Activated naive CD8-positive, alpha-beta T cell (primary cell): ENCODE measurements around the gene ANKRA2.
"Not testable (repeated sequence)": the region's sequence is repeated elsewhere in the genome, so short reads cannot be mapped to it uniquely, and the experiment has no call there.

Experiments
- H3K27ac Mint-ChIP-seq: one replicate; pipeline ENCODE4 v1.8.0; 2021; ENCODE audit warnings: mixed read lengths
- H3K27me3 Mint-ChIP-seq: one replicate; pipeline ENCODE4 v1.8.0; 2021; ENCODE audit warnings: mixed read lengths
- H3K36me3 Mint-ChIP-seq: one replicate; pipeline ENCODE4 v1.8.0; 2021; ENCODE audit warnings: mixed read lengths
- H3K4me1 Mint-ChIP-seq: one replicate; pipeline ENCODE4 v1.8.0; 2021; ENCODE audit warnings: low read depth, mixed read lengths
- H3K4me3 Mint-ChIP-seq: one replicate; pipeline ENCODE4 v1.8.0; 2021; ENCODE audit warnings: mild to moderate bottlenecking, mixed read lengths
- H3K9me3 Mint-ChIP-seq: one replicate; pipeline ENCODE4 v1.8.0; 2021; ENCODE audit warnings: low read depth, mixed read lengths

ANKRA2 gene

GRCh38 chr5:73532195-73532594, 33.2 kb downstream of the ANKRA2 start:
- Mint-ChIP-seq H3K27me3 (peaks cover 5% of the 10 kb centered on the region), H3K27ac (no peak overlapping the region), H3K4me1 (no peaks in the 10 kb centered on the region), H3K4me3 (no peak overlapping the region), H3K36me3 (no peaks in the 10 kb centered on the region), H3K9me3 (no peaks in the 10 kb centered on the region)

- Mint-ChIP-seq H3K27me3 (peaks cover 5% of the 10 kb centered on the region), H3K4me3 (no peak overlapping the region), H3K4me1 (no peaks in the 10 kb centered on the region), H3K9me3 (no peaks in the 10 kb centered on the region), H3K36me3 (no peaks in the 10 kb centered on the region), H3K27ac (no peak overlapping the region)
Observed at GRCh38 chr5:73531356-73531755, 34.1 kb downstream of the ANKRA2 start.

GRCh38 chr5:73529081-73529480, 36.4 kb downstream of the ANKRA2 start:
- peaks cover 5% of the 10 kb centered on the region for H3K27me3 Mint-ChIP-seq

GRCh38 chr5:73528248-73528647, 37.2 kb downstream of the ANKRA2 start:
- Mint-ChIP-seq H3K27me3 (peaks cover 5% of the 10 kb centered on the region), H3K36me3 (no peaks in the 10 kb centered on the region), H3K27ac (no peak overlapping the region), H3K9me3 (no peaks in the 10 kb centered on the region), H3K4me3 (no peak overlapping the region), H3K4me1 (no peaks in the 10 kb centered on the region)

More at GRCh38 chr5:73529081-73529480, 36.4 kb downstream of the ANKRA2 start:
- no peaks in the 10 kb centered on the region for H3K4me1 Mint-ChIP-seq
- no peak overlapping the region for H3K4me3 Mint-ChIP-seq
- no peak overlapping the region for H3K27ac Mint-ChIP-seq
- H3K36me3 Mint-ChIP-seq, result no peaks in the 10 kb centered on the region
- H3K9me3 Mint-ChIP-seq, result no peaks in the 10 kb centered on the region

- H3K4me3 Mint-ChIP-seq, result no peak overlapping the region
- no peaks in the 10 kb centered on the region for H3K27me3 Mint-ChIP-seq
- no peaks in the 10 kb centered on the region for H3K9me3 Mint-ChIP-seq
- H3K36me3 Mint-ChIP-seq, result no peaks in the 10 kb centered on the region
- H3K27ac Mint-ChIP-seq, result no peak overlapping the region
- H3K4me1 Mint-ChIP-seq, result no peaks in the 10 kb centered on the region
Observed at GRCh38 chr5:73525606-73526203, 39.7 kb downstream of the ANKRA2 start.

GRCh38 chr5:73523861-73524260, 41.6 kb downstream of the ANKRA2 start:
- H3K27me3 Mint-ChIP-seq, result no peaks in the 10 kb centered on the region
- H3K9me3 Mint-ChIP-seq, result no peaks in the 10 kb centered on the region
- peaks cover 7% of the 10 kb centered on the region for H3K4me1 Mint-ChIP-seq
- H3K27ac Mint-ChIP-seq, result no peak overlapping the region
- H3K4me3 Mint-ChIP-seq, result no peak overlapping the region
- H3K36me3 Mint-ChIP-seq, result no peaks in the 10 kb centered on the region

GRCh38 chr5:73522989-73523388, 42.5 kb downstream of the ANKRA2 start:
- Mint-ChIP-seq H3K36me3 (no peaks in the 10 kb centered on the region), H3K27ac (no peak overlapping the region), H3K4me1 (peaks cover 7% of the 10 kb centered on the region), H3K27me3 (no peaks in the 10 kb centered on the region), H3K9me3 (no peaks in the 10 kb centered on the region), H3K4me3 (no peak overlapping the region)

GRCh38 chr5:73519531-73520283, 45.7 kb downstream of the ANKRA2 start:
- H3K27ac Mint-ChIP-seq, result no peak overlapping the region

GRCh38 chr5:73515232-73515631, 50.2 kb downstream of the ANKRA2 start:
- no peak overlapping the region for H3K4me3 Mint-ChIP-seq
- H3K27me3 Mint-ChIP-seq, result no peaks in the 10 kb centered on the region
- H3K36me3 Mint-ChIP-seq, result no peaks in the 10 kb centered on the region
- peaks cover 7% of the 10 kb centered on the region for H3K4me1 Mint-ChIP-seq
- H3K27ac Mint-ChIP-seq, result no peak overlapping the region
- no peaks in the 10 kb centered on the region for H3K9me3 Mint-ChIP-seq

More at GRCh38 chr5:73519531-73520283, 45.7 kb downstream of the ANKRA2 start:
- Mint-ChIP-seq H3K36me3 (no peaks in the 10 kb centered on the region), H3K9me3 (no peaks in the 10 kb centered on the region), H3K27me3 (no peaks in the 10 kb centered on the region), H3K4me1 (peaks cover 7% of the 10 kb centered on the region), H3K4me3 (peak overlapping the region; percentile 44)

GRCh38 chr5:73514418-73514817, 51.0 kb downstream of the ANKRA2 start:
- no peak overlapping the region for H3K4me3 Mint-ChIP-seq
- H3K9me3 Mint-ChIP-seq, result no peaks in the 10 kb centered on the region
- no peaks in the 10 kb centered on the region for H3K36me3 Mint-ChIP-seq
- no peaks in the 10 kb centered on the region for H3K27me3 Mint-ChIP-seq
- no peak overlapping the region for H3K27ac Mint-ChIP-seq
- H3K4me1 Mint-ChIP-seq, result peaks cover 2% of the 10 kb centered on the region

- Mint-ChIP-seq H3K4me1 (no peaks in the 10 kb centered on the region), H3K27me3 (no peaks in the 10 kb centered on the region), H3K4me3 (no peak overlapping the region), H3K36me3 (no peaks in the 10 kb centered on the region), H3K9me3 (no peaks in the 10 kb centered on the region), H3K27ac (no peak overlapping the region)
Observed at GRCh38 chr5:73513996-73514395, 51.4 kb downstream of the ANKRA2 start.

GRCh38 chr5:73508521-73508920, 56.9 kb downstream of the ANKRA2 start:
- not testable (repeated sequence) for H3K4me1 Mint-ChIP-seq, H3K27me3 Mint-ChIP-seq, H3K36me3 Mint-ChIP-seq, H3K4me3 Mint-ChIP-seq, H3K9me3 Mint-ChIP-seq, H3K27ac Mint-ChIP-seq

GRCh38 chr5:73507062-73507461, 58.4 kb downstream of the ANKRA2 start:
- Mint-ChIP-seq H3K27me3 (no peaks in the 10 kb centered on the region), H3K4me3 (no peak overlapping the region), H3K9me3 (no peaks in the 10 kb centered on the region), H3K27ac (peak overlapping the region; percentile 37), H3K4me1 (peaks cover 8% of the 10 kb centered on the region), H3K36me3 (peaks cover 6% of the 10 kb centered on the region)

- no peaks in the 10 kb centered on the region for H3K9me3 Mint-ChIP-seq
- H3K4me1 Mint-ChIP-seq, result peaks cover 9% of the 10 kb centered on the region
- no peak overlapping the region for H3K27ac Mint-ChIP-seq
- peaks cover 6% of the 10 kb centered on the region for H3K36me3 Mint-ChIP-seq
- no peaks in the 10 kb centered on the region for H3K27me3 Mint-ChIP-seq
- no peak overlapping the region for H3K4me3 Mint-ChIP-seq
Observed at GRCh38 chr5:73506459-73506955, 58.9 kb downstream of the ANKRA2 start.
